ENCODE measurements around the gene MPPED1.

DNA sequence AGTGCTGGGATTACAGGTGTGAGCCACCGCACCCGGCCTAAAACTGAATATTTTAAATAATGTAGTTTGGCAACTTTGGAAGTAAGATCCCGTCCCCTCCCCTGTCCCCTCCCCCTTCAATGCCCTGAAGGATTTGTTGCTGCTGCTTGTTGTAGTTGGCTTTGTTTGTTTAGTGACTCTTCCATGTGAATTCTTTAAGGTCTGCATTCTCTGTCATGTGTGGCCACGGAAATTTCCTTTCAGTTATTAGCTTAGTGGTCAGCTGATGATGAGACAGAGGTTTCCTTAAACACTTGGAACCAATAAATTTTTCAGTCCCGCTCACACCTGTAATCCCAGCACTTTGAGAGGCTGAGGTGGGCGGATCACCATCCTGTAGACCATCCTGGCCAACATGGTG lies 109.9 kb downstream of the MPPED1 start:
- TF ChIP-seq, protein P1, sequence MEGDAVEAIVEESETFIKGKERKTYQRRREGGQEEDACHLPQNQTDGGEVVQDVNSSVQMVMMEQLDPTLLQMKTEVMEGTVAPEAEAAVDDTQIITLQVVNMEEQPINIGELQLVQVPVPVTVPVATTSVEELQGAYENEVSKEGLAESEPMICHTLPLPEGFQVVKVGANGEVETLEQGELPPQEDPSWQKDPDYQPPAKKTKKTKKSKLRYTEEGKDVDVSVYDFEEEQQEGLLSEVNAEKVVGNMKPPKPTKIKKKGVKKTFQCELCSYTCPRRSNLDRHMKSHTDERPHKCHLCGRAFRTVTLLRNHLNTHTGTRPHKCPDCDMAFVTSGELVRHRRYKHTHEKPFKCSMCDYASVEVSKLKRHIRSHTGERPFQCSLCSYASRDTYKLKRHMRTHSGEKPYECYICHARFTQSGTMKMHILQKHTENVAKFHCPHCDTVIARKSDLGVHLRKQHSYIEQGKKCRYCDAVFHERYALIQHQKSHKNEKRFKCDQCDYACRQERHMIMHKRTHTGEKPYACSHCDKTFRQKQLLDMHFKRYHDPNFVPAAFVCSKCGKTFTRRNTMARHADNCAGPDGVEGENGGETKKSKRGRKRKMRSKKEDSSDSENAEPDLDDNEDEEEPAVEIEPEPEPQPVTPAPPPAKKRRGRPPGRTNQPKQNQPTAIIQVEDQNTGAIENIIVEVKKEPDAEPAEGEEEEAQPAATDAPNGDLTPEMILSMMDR (IDR thresholded peaks at IDR 0.05) = no peak
- no peak for TF ChIP-seq POLR2A (IDR thresholded peaks at IDR 0.05)

All from esophagus squamous epithelium (tissue), 4 donors.